KBM-7 (cell line): ENCODE measurements around the gene AFF3.

Experiments used
- DNase-seq: peaks from one replicate; pipeline ENCODE4 v3.0.0-alpha.2; 2015
- in situ Hi-C: fragments of 300-500 bp; cut with MboI; formaldehyde crosslinking; loops from 2 replicates; pipeline ENCODE4 v1.14.3; 2020; ENCODE audit warnings: low sequenced_read_pairs, low pct_unique_long_range_greater_than_20kb, mixed read lengths

AFF3 gene

DNA sequence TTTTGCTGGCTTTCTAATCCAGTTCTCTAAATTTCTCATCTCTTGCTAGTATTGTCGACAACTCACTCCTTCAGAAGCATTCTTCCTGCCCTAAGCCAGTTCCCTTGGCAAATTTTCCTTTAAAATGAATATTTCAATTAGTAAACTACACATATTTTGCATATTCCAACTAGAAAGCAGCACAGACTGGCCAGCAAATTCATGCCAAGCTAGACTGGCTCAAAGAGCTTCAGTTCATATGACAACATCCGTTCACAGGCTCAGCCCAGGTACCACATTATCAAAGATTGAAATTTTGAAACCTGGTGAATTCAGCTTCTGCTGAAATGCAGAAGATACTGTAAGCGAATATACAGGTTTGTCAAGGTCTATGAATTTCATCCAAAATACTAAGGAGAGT lies 64.5 kb downstream of the AFF3 start:
- in situ Hi-C loops: no loop called here
- no peak for DNase-seq

DNA sequence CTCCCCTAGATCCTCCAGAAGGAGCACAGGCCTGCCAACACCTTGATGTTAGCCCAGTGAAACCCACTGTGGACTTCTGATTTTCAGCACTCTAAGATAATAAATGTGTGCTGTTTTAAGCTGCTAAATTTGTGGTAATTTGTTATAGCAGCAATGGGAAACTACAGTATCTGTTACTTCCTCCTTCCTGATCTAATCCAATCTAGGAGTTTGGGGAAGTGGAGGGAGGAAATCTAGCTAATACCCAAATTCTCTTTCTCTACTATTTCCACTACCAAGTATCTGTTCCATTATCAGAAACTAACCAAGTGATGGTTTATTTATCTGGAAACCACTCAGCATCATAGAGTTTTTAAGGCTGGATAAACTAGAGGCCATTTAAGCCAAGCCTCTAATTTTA lies 64.9 kb downstream of the AFF3 start:
- in situ Hi-C loops: no loop called here

DNA sequence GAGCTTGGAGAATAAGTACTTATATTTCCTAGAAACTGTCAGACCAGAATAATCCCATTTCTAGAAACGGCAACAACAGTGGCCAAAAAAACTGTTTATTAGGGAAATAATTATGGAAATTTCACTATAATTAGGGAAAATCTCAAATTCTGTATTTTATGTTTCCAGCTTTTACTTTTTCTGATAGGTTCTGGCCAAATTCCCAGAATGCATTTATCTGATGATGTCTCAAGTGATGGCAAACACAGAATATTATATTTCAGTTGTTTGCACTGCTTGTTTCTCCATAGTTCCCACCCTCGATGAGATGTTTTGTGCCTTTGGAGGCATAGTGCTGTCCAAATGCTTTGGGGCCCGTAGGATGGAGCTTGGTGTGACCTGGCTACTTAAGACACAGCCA lies 66.9 kb downstream of the AFF3 start:
- in situ Hi-C loops: no loop called here
- DNase-seq: no peak

More for the DNA sequence above, 64.9 kb downstream of the AFF3 start:
- no peak for DNase-seq

DNA sequence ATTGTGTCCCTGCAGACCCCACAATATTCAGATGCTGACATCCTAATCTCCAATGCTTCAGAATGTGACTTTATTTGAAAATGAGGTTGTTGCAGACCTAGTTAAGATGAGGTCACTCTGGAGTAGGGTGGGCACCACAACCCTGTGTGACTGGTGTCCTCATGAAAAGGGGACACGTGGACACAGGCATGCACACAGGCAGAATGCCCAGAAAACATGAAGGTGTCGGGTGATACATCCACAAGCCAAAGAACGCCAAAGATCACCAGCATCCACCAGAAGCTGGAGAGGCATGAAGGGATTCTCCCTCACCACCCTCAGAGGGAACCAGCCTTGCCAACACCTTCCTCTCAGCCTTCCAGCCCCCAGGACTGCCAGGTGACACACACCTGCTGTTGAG lies 69.3 kb downstream of the AFF3 start:
- in situ Hi-C loops: no loop called here
- no peak for DNase-seq

DNA sequence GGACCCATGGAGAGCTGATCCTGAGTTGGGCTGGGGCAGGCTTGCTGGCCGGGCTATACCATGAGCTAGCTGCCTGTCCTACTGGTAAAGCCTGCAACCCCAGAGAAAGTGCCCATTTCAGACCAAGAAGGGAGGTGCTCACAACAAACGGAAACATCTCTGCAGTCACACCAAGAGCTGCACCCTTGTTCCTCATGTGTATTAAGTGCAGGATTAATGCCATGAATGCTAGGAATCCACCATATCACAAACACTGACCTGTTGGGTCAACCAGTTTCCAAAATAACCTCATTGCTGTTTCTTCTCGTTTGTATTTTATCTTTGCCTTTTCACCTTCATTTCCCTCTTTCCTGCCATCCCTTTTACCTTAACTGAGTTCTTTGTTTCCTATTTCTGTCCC lies 69.9 kb downstream of the AFF3 start:
- in situ Hi-C loops: no loop called here
- no peak for DNase-seq

DNA sequence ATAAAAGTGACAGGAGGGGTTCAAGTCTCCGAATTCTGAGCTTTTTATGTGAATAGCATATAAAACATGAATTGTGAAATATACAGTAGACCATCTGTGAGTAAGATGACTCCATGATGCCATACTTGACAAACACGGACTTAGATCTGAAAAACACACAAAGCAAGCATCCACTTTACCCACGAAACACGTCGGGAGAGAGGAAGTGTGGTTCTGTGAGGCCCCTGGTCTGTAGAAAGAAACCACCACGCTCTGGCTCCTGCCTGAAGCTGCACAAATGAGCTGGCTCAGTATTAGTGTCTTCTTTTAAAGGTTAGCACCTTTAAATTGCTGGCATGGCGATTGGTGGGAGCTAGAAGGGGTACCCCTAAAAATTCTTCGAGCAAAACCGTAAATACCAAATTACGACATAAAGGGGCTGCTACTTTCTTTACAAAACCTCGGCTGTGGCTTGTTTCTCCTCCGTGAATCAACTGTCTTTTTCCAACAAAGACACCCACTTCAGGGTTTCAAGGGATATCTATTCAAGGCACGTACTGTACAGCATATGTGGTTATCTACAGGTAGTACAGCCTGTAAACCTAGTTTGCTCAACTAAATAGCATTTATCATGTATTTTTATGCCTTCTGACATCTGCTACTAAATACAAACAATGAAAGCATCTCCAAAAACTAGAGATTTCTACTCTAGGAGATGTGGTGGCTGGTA lies 70.9 kb downstream of the AFF3 start:
- DNase-seq: no peak
- in situ Hi-C loops: no loop called here

DNA sequence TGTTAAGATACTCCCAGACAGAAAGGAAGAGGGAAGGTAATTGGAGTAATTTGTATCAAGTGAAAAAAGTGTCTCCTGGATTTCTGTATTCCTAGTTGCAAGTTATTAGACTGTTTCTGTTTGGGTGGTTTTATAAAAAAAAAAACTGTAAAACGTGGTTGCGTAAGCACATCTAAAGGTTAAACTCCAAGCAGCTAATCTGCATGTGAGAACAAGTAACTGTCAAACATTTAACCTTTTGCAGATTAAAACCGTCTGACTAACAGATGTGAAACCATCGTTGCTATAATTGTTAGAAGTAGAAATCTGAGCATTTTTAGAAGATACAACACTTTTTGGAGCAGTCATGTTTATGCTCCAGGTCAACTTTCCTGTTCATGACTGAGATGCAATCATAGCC lies 72.3 kb downstream of the AFF3 start:
- in situ Hi-C loops: no loop called here
- no peak for DNase-seq

DNA sequence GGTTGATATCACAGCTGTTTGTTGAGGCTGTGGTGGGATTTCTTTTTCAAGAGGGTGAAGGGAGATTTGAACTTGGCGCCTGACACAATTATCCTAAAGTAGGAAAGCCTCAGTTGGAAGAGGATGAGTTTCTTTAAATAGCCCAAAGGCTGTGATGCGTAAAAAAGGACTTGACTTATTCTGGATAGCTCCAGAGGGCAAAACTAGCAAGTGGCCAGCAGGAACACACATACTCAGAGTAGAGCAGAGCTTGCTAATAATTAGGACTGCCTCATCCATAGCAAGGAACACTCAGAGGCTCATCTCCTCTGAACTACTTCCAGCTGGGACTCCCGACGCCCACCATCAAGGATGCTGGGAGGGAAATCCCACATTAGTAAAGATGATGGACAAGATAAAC lies 74.0 kb downstream of the AFF3 start:
- DNase-seq: no peak
- in situ Hi-C loops: no loop called here

DNA sequence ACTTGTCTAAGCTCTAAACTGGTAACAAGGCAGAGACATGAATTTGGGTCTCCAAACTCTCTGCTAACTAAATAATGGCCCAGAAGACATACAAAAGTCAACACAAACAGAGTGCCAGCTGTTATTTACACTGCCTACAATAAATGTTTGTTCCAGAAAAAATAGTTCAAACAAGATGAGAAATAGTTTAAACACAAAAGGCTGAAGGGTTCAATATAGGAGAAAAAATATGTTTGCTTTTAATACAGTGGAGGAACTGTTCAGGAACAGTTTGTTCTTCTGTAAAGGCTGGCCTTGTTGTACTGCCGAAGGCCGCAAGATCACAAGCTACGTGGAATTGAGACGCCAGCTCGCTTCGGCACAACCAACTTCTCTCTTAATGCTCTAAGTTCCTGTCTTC lies 74.6 kb downstream of the AFF3 start:
- no peak for DNase-seq
- in situ Hi-C loops: no loop called here

DNA sequence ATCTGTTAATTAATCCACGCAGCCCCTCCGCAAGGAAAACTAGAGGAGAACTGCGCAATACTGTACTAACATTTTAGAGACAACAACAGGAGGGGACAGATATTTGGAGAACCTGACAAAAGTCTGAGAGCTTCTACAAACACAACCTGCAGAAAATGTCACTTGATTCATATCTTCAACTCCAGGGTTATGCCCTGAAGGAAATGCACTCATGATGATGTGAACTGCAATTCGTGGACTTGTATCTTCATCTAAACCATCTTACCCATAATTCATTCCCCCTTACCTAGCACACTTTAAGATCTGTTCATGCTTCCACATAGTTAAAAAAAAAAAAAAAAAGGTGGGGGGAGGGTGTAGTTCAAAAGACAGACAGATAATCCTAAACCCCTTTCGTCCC lies 75.5 kb downstream of the AFF3 start:
- DNase-seq: no peak
- in situ Hi-C loops: no loop called here

DNA sequence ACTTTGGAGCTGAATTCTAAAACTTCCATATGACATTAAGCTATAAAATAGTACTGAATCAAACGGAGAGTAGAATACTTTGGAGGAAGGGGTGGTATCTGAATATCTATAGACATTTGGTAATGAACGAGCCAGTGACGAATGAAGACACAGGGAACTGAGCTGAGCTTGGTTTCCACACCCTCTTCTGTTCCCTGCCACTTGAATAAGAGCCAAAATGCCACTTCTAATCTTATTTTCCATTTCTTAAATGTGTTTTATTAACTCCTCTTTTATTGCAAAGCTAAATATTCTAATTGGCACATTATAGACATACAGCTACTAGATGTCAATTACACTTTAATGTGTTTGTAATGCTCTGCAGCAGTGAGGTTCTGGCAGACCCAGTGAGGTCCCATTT lies 76.1 kb downstream of the AFF3 start:
- DNase-seq: no peak
- in situ Hi-C loops: no loop called here

DNA sequence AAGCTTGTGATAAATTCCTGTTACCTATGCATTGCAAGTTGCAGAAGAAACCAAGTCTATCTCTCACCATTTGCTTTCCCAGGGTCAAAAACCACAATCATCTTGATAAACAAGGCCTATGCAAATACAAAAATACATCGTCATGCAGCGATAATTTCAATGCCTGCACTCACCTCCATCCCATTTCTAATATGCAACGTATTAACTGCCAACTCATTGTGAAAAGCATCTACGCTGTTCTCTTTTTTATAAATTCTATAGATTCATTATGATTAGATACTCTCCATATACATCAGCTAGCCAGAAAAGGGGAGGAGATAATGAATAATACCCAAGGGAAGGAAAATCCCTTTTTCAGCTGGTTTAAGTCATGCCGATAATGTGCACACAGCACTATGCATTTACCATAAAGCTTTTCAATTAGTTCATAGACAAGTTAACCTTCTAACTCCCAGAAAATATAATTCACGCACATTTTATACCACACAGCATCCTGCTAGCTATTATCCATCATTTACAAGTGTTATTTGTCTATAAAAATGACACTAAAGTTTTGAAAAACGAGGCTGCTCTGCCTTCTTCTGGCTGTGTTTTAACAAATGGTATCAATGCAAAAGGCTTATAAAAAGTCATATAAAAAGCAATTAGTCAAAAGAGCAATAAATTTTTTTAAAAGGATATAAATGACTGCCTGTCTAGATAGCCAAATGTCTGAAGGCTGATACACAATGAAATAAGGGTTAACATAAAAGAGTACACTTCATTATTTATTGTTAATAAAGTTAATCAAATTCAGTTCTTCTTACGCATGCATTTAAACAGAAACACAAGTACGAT lies 77.6 kb downstream of the AFF3 start:
- in situ Hi-C loops: no loop called here
- no peak for DNase-seq

DNA sequence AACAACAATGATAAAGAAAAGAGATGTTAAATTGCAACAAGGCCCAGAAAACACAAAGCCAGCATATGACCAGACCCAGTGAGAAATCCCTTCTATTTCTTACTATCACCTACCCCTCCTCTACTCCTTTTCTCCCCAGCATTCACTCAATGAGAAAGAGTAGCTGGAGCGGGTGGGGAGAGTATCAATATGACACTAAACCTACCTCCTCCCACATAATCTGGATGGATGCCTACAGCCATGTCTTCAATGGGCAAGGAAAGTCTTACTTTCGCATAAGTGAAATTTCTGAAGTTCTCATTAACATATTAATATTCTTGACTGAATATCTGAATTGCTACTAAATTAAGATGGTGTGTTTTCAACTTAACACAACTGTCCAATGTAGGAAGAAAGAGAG lies 78.2 kb downstream of the AFF3 start:
- no peak for DNase-seq
- in situ Hi-C loops: no loop called here

DNA sequence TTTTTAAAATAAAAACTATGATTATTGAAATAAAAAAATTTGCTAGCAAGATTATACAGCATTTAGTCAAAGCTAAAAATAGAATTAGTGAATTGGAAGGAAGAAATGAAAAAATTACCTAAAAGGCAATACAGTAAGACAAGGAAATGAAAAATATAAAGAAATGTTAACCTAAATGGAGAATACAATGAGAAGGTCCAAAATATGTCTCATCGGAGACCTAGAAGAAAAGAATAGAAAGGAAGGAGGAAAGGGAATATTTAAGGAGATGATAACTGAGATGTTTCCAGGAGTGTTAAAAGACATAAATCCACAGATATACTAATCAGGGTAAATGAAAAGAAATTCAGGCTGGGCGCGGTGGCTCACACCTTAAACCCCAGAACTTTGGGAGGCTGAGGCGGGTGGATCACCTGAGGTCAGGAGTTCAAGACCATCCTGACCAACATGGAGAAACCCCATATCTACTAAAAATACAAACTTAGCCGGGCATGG lies 78.9 kb downstream of the AFF3 start:
- no peak for DNase-seq
- in situ Hi-C loops: no loop called here

DNA sequence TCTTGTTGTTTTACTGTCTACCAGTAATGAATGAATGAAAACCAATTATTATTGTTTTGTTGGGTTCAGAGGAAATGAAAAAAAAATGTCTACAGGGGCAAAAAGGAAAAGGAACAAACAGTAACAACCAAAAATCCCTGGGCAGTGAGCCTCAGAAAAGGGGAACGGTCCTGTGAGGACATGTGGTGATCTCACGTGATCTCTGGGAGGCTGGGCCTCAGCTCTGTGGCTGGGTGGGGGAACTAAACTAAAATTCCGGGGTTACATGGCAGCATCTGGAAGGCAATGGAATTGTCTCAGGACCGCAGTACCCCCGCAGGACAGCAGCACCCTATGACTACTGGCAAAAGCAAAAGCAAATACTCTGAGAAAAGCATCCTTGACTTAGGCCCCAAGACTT lies 80.1 kb downstream of the AFF3 start:
- in situ Hi-C loops: no loop called here
- DNase-seq: no peak

DNA sequence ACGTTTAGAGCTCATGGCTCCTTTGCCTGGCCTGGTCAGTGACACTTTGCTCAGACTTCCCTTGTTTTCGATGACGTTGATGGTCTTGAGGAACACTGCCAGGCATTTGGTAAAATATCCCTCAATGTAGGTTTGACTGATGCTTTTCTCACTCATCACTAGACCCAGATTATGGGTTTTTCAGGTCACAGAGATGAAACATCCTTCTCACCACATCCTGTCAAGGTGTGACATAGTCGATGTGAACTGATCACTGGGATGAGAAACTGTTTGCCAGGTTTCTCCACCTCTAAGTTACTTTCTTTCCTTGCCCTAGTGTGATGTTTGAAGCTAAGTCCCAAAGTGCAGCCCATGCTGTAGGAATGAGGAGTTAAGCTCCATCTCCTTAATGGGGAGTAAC lies 81.5 kb downstream of the AFF3 start:
- in situ Hi-C loops: no loop called here
- DNase-seq: no peak

DNA sequence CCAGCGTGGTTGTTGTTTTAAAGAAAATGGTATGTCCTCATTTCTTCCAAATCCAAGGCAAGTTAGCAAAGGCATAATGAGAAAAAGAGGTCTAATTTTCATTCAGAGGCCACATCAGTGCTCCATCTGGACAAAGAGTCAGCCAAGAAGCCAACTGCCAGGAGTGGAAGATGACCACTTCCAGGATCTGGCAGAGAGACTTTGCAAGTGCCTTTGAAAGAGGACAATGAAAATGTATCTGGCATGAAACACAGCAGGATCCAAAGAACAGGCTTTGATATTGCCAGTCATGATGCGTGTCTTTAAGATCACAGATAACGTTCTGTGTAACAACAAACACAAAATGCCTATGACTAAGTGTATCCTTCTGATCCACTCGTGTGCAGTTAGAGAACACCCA lies 82.8 kb downstream of the AFF3 start:
- DNase-seq: no peak
- in situ Hi-C loops: no loop called here

DNA sequence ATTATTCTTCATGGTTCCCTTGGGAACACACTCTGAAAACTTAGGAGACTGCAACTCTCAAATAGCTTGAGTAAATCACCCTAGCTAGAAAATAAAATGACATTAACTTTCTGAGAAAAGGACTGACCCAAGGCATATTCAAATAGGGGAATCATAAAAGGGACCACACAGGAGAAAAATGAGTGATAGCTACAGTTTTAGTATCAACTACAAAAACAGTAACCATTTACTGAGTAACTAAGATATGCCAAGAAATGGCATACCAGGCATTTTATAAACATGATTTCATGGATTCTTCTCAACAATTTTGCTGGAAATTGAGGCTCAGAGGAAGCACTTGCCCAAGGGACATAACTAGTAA lies 84.5 kb downstream of the AFF3 start:
- no peak for DNase-seq
- in situ Hi-C loops: no loop called here

DNA sequence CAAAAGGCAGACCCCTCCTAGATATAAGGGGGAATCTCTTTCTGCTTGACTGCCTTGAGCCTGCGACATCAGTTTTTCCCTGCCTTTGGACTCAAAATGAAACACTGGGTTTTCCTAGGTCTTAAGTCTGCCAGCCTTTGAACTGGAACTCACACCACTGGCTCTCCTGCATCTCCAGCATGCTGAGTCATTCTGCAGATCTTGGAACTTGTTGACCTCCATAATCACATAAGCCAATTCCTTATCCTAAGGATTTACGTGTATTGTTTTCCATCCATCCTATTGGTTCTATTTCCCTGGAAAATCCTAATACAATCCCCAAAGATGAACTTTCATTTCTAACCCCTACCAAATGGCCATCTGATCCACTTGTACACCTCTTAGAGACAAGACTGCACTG lies 88.0 kb downstream of the AFF3 start:
- in situ Hi-C loops: no loop called here
- DNase-seq: no peak

DNA sequence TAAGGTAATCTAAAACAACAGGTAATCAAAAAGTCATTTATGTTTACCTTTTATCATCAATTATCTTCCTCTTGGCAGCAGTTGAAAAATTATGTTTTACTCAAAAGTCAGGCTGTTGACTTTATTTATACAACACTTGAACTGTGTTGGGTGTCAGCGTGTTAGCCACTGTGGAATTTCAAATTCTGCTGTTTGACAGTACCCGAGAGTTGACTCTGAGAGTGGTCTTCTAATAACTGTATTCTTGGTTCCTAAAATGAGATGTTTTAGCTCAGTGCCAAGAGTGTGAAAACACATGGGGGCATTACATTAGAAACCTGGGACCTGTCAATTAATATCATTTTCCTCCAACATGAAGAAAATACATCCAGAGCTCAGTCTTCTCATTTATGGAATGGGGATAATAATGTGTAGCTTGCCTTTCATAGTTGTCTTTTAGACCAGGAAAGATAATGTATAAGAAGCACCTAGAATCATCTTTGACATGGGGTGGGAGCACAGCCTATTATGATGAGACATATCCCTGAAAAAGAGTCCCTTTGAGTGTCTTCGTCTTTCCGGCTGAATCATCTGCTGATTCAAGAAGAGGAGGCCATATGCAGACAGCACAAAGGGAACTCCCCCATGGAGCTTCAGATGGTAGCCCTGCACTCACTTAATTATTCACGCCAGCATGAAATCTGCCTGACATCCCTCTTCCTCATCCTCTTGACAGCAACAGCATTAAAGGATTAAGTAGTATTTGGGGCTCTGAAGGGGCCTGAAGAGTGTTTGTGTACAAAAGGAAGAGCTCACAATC lies 89.1 kb downstream of the AFF3 start:
- no peak for DNase-seq
- in situ Hi-C loops: no loop called here
